OCI-LY7 (cell line): Measurements from ENCODE around the gene HOXB6. TPM values are rescaled to one million over a fixed set of nuclear protein-coding genes. Genes with fewer than 3 reads are reported as not detected.

ENCODE experiments used
- BruUV-seq: library from RNA; stranded (reverse); fragments of 400-500 nt; replicated peaks from 2 replicates; lab custom pipeline; 2021; lab: Mats Ljungman, UMichigan
- CTCF ChIA-PET: fragments of 300-600 bp; sonication (Branson Sonifier 250); formaldehyde crosslinking; loops from one replicate; lab custom pipeline; 2022; ENCODE audit warnings: antibody characterized with exemption; ENCODE audit not compliant: unreplicated experiment; lab: Charles Lee
- POLR2A ChIA-PET: fragments of 300-600 bp; sonication (Branson Sonifier 250); formaldehyde crosslinking; loops from one replicate; lab custom pipeline; 2022; ENCODE audit warnings: antibody characterized with exemption; lab: Charles Lee
- DNase-seq: peaks from one replicate; pipeline ENCODE4 v3.0.0-alpha.2; 2015; ENCODE audit warnings: low spot score
- H2AFZ ChIP-seq: fragments of 200-600 bp; sonication (generic), shearing (Covaris generic); 2 replicates; pipeline ENCODE4 v1.6.1; 2014; ENCODE audit warnings: mild to moderate bottlenecking, antibody characterized with exemption, low read length, moderate library complexity
- H3K27ac ChIP-seq: fragments of 200-600 bp; sonication (generic); 2 replicates; pipeline ENCODE4 v1.5.1; 2014; ENCODE audit warnings: mixed run types, low read depth, mild to moderate bottlenecking, moderate library complexity, low read length, inconsistent platforms; ENCODE audit not compliant: poor library complexity, severe bottlenecking
- H3K36me3 ChIP-seq: fragments of 200-600 bp; sonication (generic); 2 replicates; pipeline ENCODE4 v1.6.1; 2014; ENCODE audit warnings: mild to moderate bottlenecking, antibody characterized with exemption, low read length, moderate library complexity, mixed read lengths; ENCODE audit not compliant: insufficient read depth
- H3K4me1 ChIP-seq: fragments of 200-600 bp; sonication (generic); 2 replicates; pipeline ENCODE4 v1.5.1; 2014; ENCODE audit warnings: mild to moderate bottlenecking, low read length; ENCODE audit not compliant: insufficient read depth, poor library complexity, severe bottlenecking
- H3K4me2 ChIP-seq: fragments of 200-600 bp; sonication (generic); 2 replicates; pipeline ENCODE4 v1.6.1; 2014; ENCODE audit warnings: mild to moderate bottlenecking, low read length
- H3K4me3 ChIP-seq: fragments of 200-600 bp; sonication (generic); 2 replicates; pipeline ENCODE4 v1.5.1; 2014; ENCODE audit warnings: mild to moderate bottlenecking, low read depth, low read length; ENCODE audit not compliant: poor library complexity, severe bottlenecking
- H3K79me2 ChIP-seq: fragments of 200-600 bp; sonication (generic); 2 replicates; pipeline ENCODE4 v1.6.1; 2016; ENCODE audit warnings: low read depth, mild to moderate bottlenecking, low read length, moderate library complexity, mixed read lengths; ENCODE audit not compliant: insufficient read depth
- H3K9me2 ChIP-seq: fragments of 200-600 bp; sonication (generic); 2 replicates; pipeline ENCODE4 v1.6.1; 2016; ENCODE audit warnings: mild to moderate bottlenecking, low read length, mixed read lengths; ENCODE audit not compliant: insufficient read depth
- H3K9me3 ChIP-seq: fragments of 200-600 bp; sonication (generic); 2 replicates; pipeline ENCODE4 v1.6.1; 2014; ENCODE audit warnings: mild to moderate bottlenecking, mixed run types, low read length, mixed read lengths
- H4K20me1 ChIP-seq: fragments of 200-600 bp; sonication (generic); 2 replicates; pipeline ENCODE4 v1.6.1; 2014; ENCODE audit warnings: mild to moderate bottlenecking, antibody characterized with exemption, low read length, moderate library complexity, mixed read lengths; ENCODE audit not compliant: insufficient read depth
- CTCF ChIP-seq: fragments of 200-600 bp; sonication (generic); conservative IDR thresholded peaks from 2 replicates; pipeline ENCODE4 v1.5.1; 2014; ENCODE audit warnings: mild to moderate bottlenecking, antibody characterized with exemption, low read length, moderate library complexity, mixed read lengths
- EZH2phosphoT487 ChIP-seq: fragments of 200-600 bp; sonication (generic); IDR thresholded peaks from 2 replicates; pipeline ENCODE4 v1.6.1; 2018; ENCODE audit warnings: low read depth, borderline replicate concordance, mild to moderate bottlenecking, mixed run types, antibody characterized with exemption, low read length, moderate library complexity, mixed read lengths
- intact Hi-C: fragments of 100-400 bp; cut with micrococcal nuclease; formaldehyde crosslinking; loops from one replicate; pipeline ENCODE4 v1.10.0; 2022; ENCODE audit not compliant: unreplicated experiment
- total RNA-seq, 2 experiments: library from RNA; depleted of rRNA in 1 of 2; stranded (reverse); fragments of >200 nt in 1 of 2; shearing (Covaris generic) in 1 of 2; gene quantifications; 2 replicates each; pipeline ENCODE4 v1.2.3, GENCODE V29; 2014 to 2022

The HOXB6 gene
- total RNA-seq, 2 experiments from 2014 or later, result not detected

- no TSS peak for BruUV-seq
- Histone ChIP-seq H3K9me2 (no peaks in the 10 kb centered on the region), H3K4me2 (no peak overlapping the region), H3K79me2 (no peaks in the 10 kb centered on the region), H2AFZ (no peak overlapping the region), H3K9me3 (no peaks in the 10 kb centered on the region), H3K4me3 (no peak overlapping the region), H3K4me1 (no peaks in the 10 kb centered on the region), H3K27ac (no peak overlapping the region), H3K36me3 (no peaks in the 10 kb centered on the region), H4K20me1 (no peaks in the 10 kb centered on the region)
- TF ChIP-seq CTCF, result no peak
- TF ChIP-seq EZH2phosphoT487, result no peak
- intact Hi-C loops, result no loop called here
- DNase-seq, result no peak
- ChIA-PET CTCF (no interaction called here), POLR2A (no interaction called here)
Measured at GRCh38 chr17:48556229-48556575, 48.6 kb downstream of the HOXB6 start.

GRCh38 chr17:48555258-48556228 is 49.2 kb downstream of the HOXB6 start:
- Histone ChIP-seq H3K4me1 (no peaks in the 10 kb centered on the region), H3K79me2 (no peaks in the 10 kb centered on the region), H3K9me3 (no peaks in the 10 kb centered on the region), H2AFZ (no peak overlapping the region), H3K4me2 (no peak overlapping the region), H3K4me3 (no peak overlapping the region), H3K9me2 (no peaks in the 10 kb centered on the region), H3K27ac (no peak overlapping the region), H3K36me3 (0 out of 2 replicates have a peak, but pooled peaks cover 2% of the 10 kb centered on the region), H4K20me1 (no peaks in the 10 kb centered on the region)
- TF ChIP-seq EZH2phosphoT487 (no peak), CTCF (no peak)
- intact Hi-C loops, result no loop called here
- BruUV-seq, result no TSS peak
- CTCF ChIA-PET, result no interaction called here
- DNase-seq, result no peak
- POLR2A ChIA-PET, result interaction anchor here (0.5 kb wide), 1 partner anchor 345 kb away, joined by 5 read pairs; no protein-coding TSS in a partner anchor
